ENCODE results near the gene KLRC3.
"Not testable (repeated sequence)": the region's sequence is repeated elsewhere in the genome, so short reads cannot be mapped to it uniquely, and the experiment has no call there.

The KLRC3 gene

GRCh38 chr12:10400829-10401228 is 19.6 kb downstream of the KLRC3 start:
- DNase-seq (ENCODE audit: low spot score) = no peak

- no peak for DNase-seq (ENCODE audit: low spot score)
Measured at GRCh38 chr12:10398168-10398567, 22.2 kb downstream of the KLRC3 start.

GRCh38 chr12:10397296-10397695 is 23.1 kb downstream of the KLRC3 start:
- no peak for DNase-seq (ENCODE audit: low spot score)

- not testable (repeated sequence) for DNase-seq (ENCODE audit: low spot score)
Measured at GRCh38 chr12:10396176-10396575, 24.2 kb downstream of the KLRC3 start.

- DNase-seq (ENCODE audit: low spot score) = no peak
Measured at GRCh38 chr12:10395390-10395998, 24.9 kb downstream of the KLRC3 start.

- DNase-seq (ENCODE audit: low spot score) = not testable (repeated sequence)
Measured at GRCh38 chr12:10394531-10395152, 25.8 kb downstream of the KLRC3 start.

GRCh38 chr12:10393291-10393690 is 27.1 kb downstream of the KLRC3 start:
- DNase-seq (ENCODE audit: low spot score) = no peak

- peak; percentile 4 for DNase-seq (ENCODE audit: low spot score)
Measured at GRCh38 chr12:10392394-10392930, 27.9 kb downstream of the KLRC3 start.

- not testable (repeated sequence) for DNase-seq (ENCODE audit: low spot score)
Measured at GRCh38 chr12:10390991-10391390, 29.4 kb downstream of the KLRC3 start.

- DNase-seq (ENCODE audit: low spot score) = no peak
Measured at GRCh38 chr12:10389904-10390303, 30.5 kb downstream of the KLRC3 start, which contains the start of gene KLRK1. Gene KLRK1, minus strand, starts transcription at chr12:10390041. Its CDS starts 1,231 bp downstream, at chr12:10388810.

- no peak for DNase-seq (ENCODE audit: low spot score)
Measured at GRCh38 chr12:10388624-10389413, 31.6 kb downstream of the KLRC3 start.

- DNase-seq (ENCODE audit: low spot score) = not testable (repeated sequence)
Measured at GRCh38 chr12:10387498-10387897, 32.9 kb downstream of the KLRC3 start.

GRCh38 chr12:10386857-10387256 is 33.5 kb downstream of the KLRC3 start:
- DNase-seq (ENCODE audit: low spot score) = no peak

GRCh38 chr12:10385166-10385613 is 35.2 kb downstream of the KLRC3 start:
- no peak for DNase-seq (ENCODE audit: low spot score)

GRCh38 chr12:10384191-10384590 is 36.2 kb downstream of the KLRC3 start:
- no peak for DNase-seq (ENCODE audit: low spot score)

GRCh38 chr12:10381928-10382628 is 38.3 kb downstream of the KLRC3 start:
- no peak for DNase-seq (ENCODE audit: low spot score)

GRCh38 chr12:10378737-10379136 is 41.7 kb downstream of the KLRC3 start:
- DNase-seq (ENCODE audit: low spot score) = not testable (repeated sequence)

- no peak for DNase-seq (ENCODE audit: low spot score)
Measured at GRCh38 chr12:10374624-10375018, 45.8 kb downstream of the KLRC3 start.

GRCh38 chr12:10372559-10372958 is 47.8 kb downstream of the KLRC3 start:
- DNase-seq (ENCODE audit: low spot score) = no peak

- not testable (repeated sequence) for DNase-seq (ENCODE audit: low spot score)
Measured at GRCh38 chr12:10371893-10372535, 48.4 kb downstream of the KLRC3 start.

Data from RKO (cell line).